Spleen (tissue), 11 donors: Measurements from ENCODE around the gene MACROD2. TPM values are rescaled to one million over a fixed set of nuclear protein-coding genes. Genes with fewer than 3 reads are reported as not detected.

Experiments used
- DNase-seq: peaks from one replicate; pipeline ENCODE4 v3.0.0-alpha.2; 2020
- H3K27ac ChIP-seq, 8 donors: fragments of 200-600 bp; sonication (generic) in 7 of 8; 1 replicate in 4 of 8; 2 replicates in 4 of 8; pipeline versions ENCODE4 v1.5.0 to v1.8.0; 2016 to 2021; ENCODE audit warnings: inconsistent platforms in 4 of 8, mild to moderate bottlenecking in 4 of 8, moderate library complexity in 1 of 8
- H3K27me3 ChIP-seq, 7 donors: fragments of 200-600 bp; sonication (generic) in 6 of 7; replicated peaks in 1 of 7; 1 replicate in 4 of 7; 2 replicates in 3 of 7; pipeline versions ENCODE4 v1.5.0 to v1.8.0; 2016 to 2021; ENCODE audit warnings: inconsistent platforms in 3 of 7, mild to moderate bottlenecking in 1 of 7
- H3K36me3 ChIP-seq, 6 donors: fragments of 200-600 bp; sonication (generic) in 5 of 6; 1 replicate in 4 of 6; 2 replicates in 2 of 6; pipeline versions ENCODE4 v1.5.0 to v1.8.0; 2016 to 2021; ENCODE audit warnings: inconsistent platforms in 2 of 6
- H3K4me1 ChIP-seq, 6 donors: fragments of 200-600 bp; sonication (generic) in 5 of 6; 1 replicate in 3 of 6; 2 replicates in 3 of 6; pipeline versions ENCODE4 v1.5.0 to v1.8.0; 2016 to 2021; ENCODE audit warnings: inconsistent platforms in 3 of 6
- H3K4me3 ChIP-seq, 8 donors: fragments of 200-600 bp; sonication (generic) in 7 of 8; 1 replicate in 4 of 8; 2 replicates in 4 of 8; pipeline versions ENCODE4 v1.5.0 to v1.8.0; 2016 to 2021; ENCODE audit warnings: inconsistent platforms in 4 of 8, mild to moderate bottlenecking in 4 of 8, moderate library complexity in 2 of 8
- H3K9me3 ChIP-seq, 8 donors: fragments of 200-600 bp; sonication (generic) in 7 of 8; 1 replicate in 4 of 8; 2 replicates in 4 of 8; pipeline versions ENCODE4 v1.5.0 to v1.8.0; 2016 to 2021; ENCODE audit warnings: inconsistent platforms in 4 of 8
- CTCF ChIP-seq, 11 experiments: fragments of 200-600 bp in 7 of 11; fragments of 450-650 bp in 4 of 11; sonication (generic) in 4 of 11; IDR thresholded peaks in 8 of 11; conservative IDR thresholded peaks in 3 of 11; 1 replicate in 7 of 11; 2 replicates in 4 of 11; pipeline versions ENCODE4 v1.4.0 to v1.8.0; 2016 to 2021; ENCODE audit warnings: antibody characterized with exemption in 11 of 11, inconsistent platforms in 4 of 11, mild to moderate bottlenecking in 1 of 11
- POLR2A ChIP-seq, 3 donors: fragments of 450-650 bp; IDR thresholded peaks; one replicate each; pipeline ENCODE4 v1.5.1; 2017; ENCODE audit warnings: antibody characterized with exemption in 3 of 3, mild to moderate bottlenecking in 1 of 3
- POLR2AphosphoS5 ChIP-seq, 3 donors: sonication (generic); formaldehyde crosslinking; IDR thresholded peaks; one replicate each; pipeline ENCODE4 v1.5.1; 2017; ENCODE audit warnings: antibody characterized with exemption in 3 of 3
- WGBS, 5 donors: extraction: QIAGEN DNeasy Blood & Tissue Kit in 3 of 5; methylation state at CpG; one replicate each; pipeline versions ENCODE4 v1.1.5 to v1.1.7; 2013 to 2018; 5-methylcytosine and 5-hydroxymethylcytosine counted together
- intact Hi-C: fragments of 100-400 bp; cut with DNase I; formaldehyde crosslinking; loops from one replicate; pipeline ENCODE4 v1.15.0; 2023; ENCODE audit warnings: low total_unique reads
- polyA plus RNA-seq, 3 donors: library from polyadenylated mRNA; stranded (reverse); fragments of 200-250 nt; gene quantifications; one replicate each; pipeline ENCODE4 v1.2.1, GENCODE V29; 2013
- total RNA-seq, 7 donors: library from RNA; depleted of rRNA in 3 of 7; stranded (reverse); fragments of >200 nt in 3 of 7; fragmentation: NEBNext Ultra II Directional in 4 of 7; extraction: Animal tissue kit (Norgen Biotek cat#: 25700) in 4 of 7; gene quantifications; one replicate each; pipeline versions ENCODE4 v1.1.0 to v1.2.1, GENCODE V29; 2016 to 2021
- donor health status: healthy with polysubstance abuse.
- donor health status: DM: no; HTN: no; CAD: no; lungs with moderate emphysema.
- donor health status: DM: no; HTN: no; CAD: no.
- donor health status: Bipolar disorder and iron deficiency.
- donor health status: healthy.
- donor health status: DM: no; HTN: no; CAD: no.
- donor health status: DM: yes; HTN: yes; CAD: no.

The MACROD2 gene
- total and polyA plus RNA-seq, 10 donors, result 1.5 to 4.7 (median 3.4) TPM

GRCh38 chr20:14009208-14009607 lies 13.9 kb downstream of the MACROD2 start:
- Histone ChIP-seq H3K27me3 (no peaks in the 10 kb centered on the region), H3K36me3 (no peaks in the 10 kb centered on the region), H3K4me3 (no peak overlapping the region), H3K9me3 (peaks cover 0 to 24% (median 14%) of the 10 kb centered on the region in 8 donors), H3K4me1 (no peaks in the 10 kb centered on the region), H3K27ac (no peak overlapping the region)
- TF ChIP-seq POLR2AphosphoS5 (IDR thresholded peaks at IDR 0.05) (no peak), CTCF (IDR thresholded peaks at IDR 0.05 in 8 of 11, conservative IDR thresholded peaks at IDR 0.05 in 3 of 11) (no peak), POLR2A (IDR thresholded peaks at IDR 0.05) (no peak)
- intact Hi-C loops, result no loop called here
- WGBS, 5 donors, result 58 to 80% (median 79%) methylated on average over 2 of the region's 2 CpGs
- no peak for DNase-seq

GRCh38 chr20:14012671-14013070 lies 17.4 kb downstream of the MACROD2 start:
- TF ChIP-seq POLR2A (IDR thresholded peaks at IDR 0.05), result no peak
- TF ChIP-seq CTCF (IDR thresholded peaks at IDR 0.05 in 8 of 11, conservative IDR thresholded peaks at IDR 0.05 in 3 of 11), result no peak
- no peak for TF ChIP-seq POLR2AphosphoS5 (IDR thresholded peaks at IDR 0.05)
- H3K9me3 ChIP-seq, result peaks cover 5 to 35% (median 28%) of the 10 kb centered on the region in 8 donors
- H3K36me3 ChIP-seq, result no peaks in the 10 kb centered on the region
- H3K27me3 ChIP-seq, result no peaks in the 10 kb centered on the region
- no peak overlapping the region for H3K4me3 ChIP-seq
- H3K4me1 ChIP-seq, result no peaks in the 10 kb centered on the region
- no peak for DNase-seq
- H3K27ac ChIP-seq, result no peak overlapping the region
- intact Hi-C loops, result no loop called here
- WGBS, 5 donors, result 88 to 93% (median 91%) methylated on average over 3 of the region's 3 CpGs

GRCh38 chr20:14030991-14031390 lies 35.7 kb downstream of the MACROD2 start:
- no peaks in the 10 kb centered on the region for H3K27me3 ChIP-seq
- peaks cover 0 to 4% (median 0%) of the 10 kb centered on the region in 8 donors for H3K9me3 ChIP-seq
- H3K36me3 ChIP-seq, result no peaks in the 10 kb centered on the region
- H3K4me3 ChIP-seq, result no peak overlapping the region
- H3K4me1 ChIP-seq, result no peaks in the 10 kb centered on the region
- no peak for DNase-seq
- WGBS, 5 donors, result 71 to 88% (median 82%) methylated on average over 1 of the region's 1 CpG
- no peak overlapping the region for H3K27ac ChIP-seq
- intact Hi-C loops, result no loop called here
- no peak for TF ChIP-seq POLR2A (IDR thresholded peaks at IDR 0.05)
- TF ChIP-seq POLR2AphosphoS5 (IDR thresholded peaks at IDR 0.05), result no peak
- TF ChIP-seq CTCF (IDR thresholded peaks at IDR 0.05 in 8 of 11, conservative IDR thresholded peaks at IDR 0.05 in 3 of 11), result no peak

- Histone ChIP-seq H3K9me3 (no peaks in the 10 kb centered on the region), H3K27ac (no peak overlapping the region), H3K4me1 (no peaks in the 10 kb centered on the region), H3K27me3 (no peaks in the 10 kb centered on the region), H3K36me3 (no peaks in the 10 kb centered on the region), H3K4me3 (no peak overlapping the region)
- intact Hi-C loops, result no loop called here
- TF ChIP-seq POLR2AphosphoS5 (IDR thresholded peaks at IDR 0.05), result no peak
- TF ChIP-seq CTCF (IDR thresholded peaks at IDR 0.05 in 8 of 11, conservative IDR thresholded peaks at IDR 0.05 in 3 of 11), result no peak
- TF ChIP-seq POLR2A (IDR thresholded peaks at IDR 0.05), result no peak
- no peak for DNase-seq
- 70 to 81% (median 70%) methylated on average over 1 of the region's 1 CpG for WGBS, 5 donors
Observed at GRCh38 chr20:14033310-14033709, 38.0 kb downstream of the MACROD2 start.
